Activated CD4-positive, alpha-beta T cell treated with anti-CD3 and anti-CD28 coated beads, Interleukin-2, amount 10 ng/mL, durations not matched to agents 24 days and 14 days (primary cell): ENCODE results near the gene CDKL4. TPM values are rescaled to one million over a fixed set of nuclear protein-coding genes. Genes with fewer than 3 reads are reported as not detected.
"Not testable (repeated sequence)": the region's sequence is repeated elsewhere in the genome, so short reads cannot be mapped to it uniquely, and the experiment has no call there.

Experiments
- DNase-seq: peaks from one replicate; pipeline ENCODE4 v3.0.0; 2022
- H3K27ac Mint-ChIP-seq: one replicate; pipeline ENCODE4 v1.8.0; 2022; ENCODE audit warnings: mild to moderate bottlenecking, mixed read lengths
- H3K27me3 Mint-ChIP-seq: one replicate; pipeline ENCODE4 v1.8.0; 2022; ENCODE audit warnings: mixed read lengths
- H3K36me3 Mint-ChIP-seq: one replicate; pipeline ENCODE4 v1.8.0; 2022; ENCODE audit warnings: low read depth, mild to moderate bottlenecking, mixed read lengths
- H3K4me1 Mint-ChIP-seq: one replicate; pipeline ENCODE4 v1.8.0; 2021; ENCODE audit warnings: mixed read lengths
- H3K4me3 Mint-ChIP-seq: one replicate; pipeline ENCODE4 v1.8.0; 2022; ENCODE audit warnings: mild to moderate bottlenecking, moderate library complexity, mixed read lengths
- H3K9me3 Mint-ChIP-seq: one replicate; pipeline ENCODE4 v1.8.0; 2021; ENCODE audit warnings: mixed read lengths
- intact Hi-C: fragments of 100-400 bp; cut with micrococcal nuclease; formaldehyde crosslinking; loops from one replicate; pipeline ENCODE4 v1.15.1; 2023
- total RNA-seq: library from RNA; stranded (reverse); gene quantifications from 2 replicates; pipeline ENCODE4 v1.2.3, GENCODE V29; 2022

CDKL4 gene
- total RNA-seq, 1 donor from 2014 or later = not detected

DNA sequence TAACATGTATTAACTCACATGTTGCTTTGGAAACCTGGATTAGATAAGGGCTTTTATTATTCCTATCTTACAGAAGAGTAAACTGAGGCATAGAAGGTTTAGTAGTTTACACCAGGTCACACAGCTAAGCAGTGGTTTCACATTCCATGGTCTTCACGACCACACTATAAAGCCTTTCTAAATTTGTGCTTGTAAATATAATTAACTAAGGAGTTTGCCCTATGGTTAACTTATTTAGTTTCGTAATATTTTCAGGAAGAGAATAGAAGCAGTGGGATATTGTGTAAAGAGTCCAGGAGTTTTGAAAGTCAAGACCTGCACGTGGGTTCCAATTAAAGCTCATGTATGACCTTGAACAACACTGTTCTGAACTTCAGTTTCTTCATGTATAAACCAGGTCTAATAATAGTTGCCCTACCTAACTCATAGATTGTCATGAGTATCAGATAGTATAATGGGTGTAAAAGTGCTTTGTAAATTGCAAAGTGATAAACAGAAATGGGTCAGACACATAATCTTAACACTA lies 103.4 kb downstream of the CDKL4 start:
- no peak for DNase-seq
- intact Hi-C loops = loop anchor here (1.0 kb wide), 1 partner anchor 11 kb away; no protein-coding TSS in a partner anchor
- Mint-ChIP-seq H3K27me3 (no peaks in the 10 kb centered on the region), H3K4me3 (no peak overlapping the region), H3K4me1 (peaks cover 57% of the 10 kb centered on the region), H3K36me3 (no peaks in the 10 kb centered on the region), H3K27ac (peak overlapping the region; percentile 56), H3K9me3 (no peaks in the 10 kb centered on the region)

DNA sequence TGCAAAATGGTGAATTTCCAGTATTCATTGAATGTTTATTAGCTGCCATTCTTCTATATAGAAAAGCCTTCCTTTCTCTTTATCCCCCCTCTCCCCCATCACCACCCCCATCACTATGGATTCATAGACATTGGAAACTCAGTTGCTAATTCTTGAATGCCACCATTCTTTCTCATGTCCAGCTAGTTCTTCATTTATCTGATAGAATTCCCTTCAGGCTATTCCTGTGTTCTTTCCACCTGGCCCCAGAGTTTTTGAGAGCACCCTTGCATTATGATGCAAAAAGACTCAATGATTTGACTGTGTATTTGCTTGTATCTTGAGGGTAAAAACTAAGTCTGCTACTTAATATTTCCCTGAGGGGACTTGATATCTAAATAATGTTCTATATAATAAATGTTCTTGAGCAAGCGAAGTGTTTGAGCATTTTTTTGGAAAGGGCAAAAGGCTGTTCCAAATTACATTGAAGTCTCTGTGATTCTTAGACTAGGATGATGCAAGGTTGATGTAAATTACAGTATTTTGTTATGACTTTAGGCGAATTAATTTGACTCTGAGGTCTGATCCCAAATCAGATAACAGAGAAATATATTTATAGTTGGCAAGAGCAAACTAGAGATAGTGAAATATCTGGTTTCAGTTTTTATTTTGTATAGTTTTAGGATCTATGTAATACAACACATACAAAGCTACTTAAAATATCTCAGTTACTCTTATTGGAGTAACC lies 104.1 kb downstream of the CDKL4 start:
- no peaks in the 10 kb centered on the region for H3K27me3 Mint-ChIP-seq
- no peaks in the 10 kb centered on the region for H3K9me3 Mint-ChIP-seq
- intact Hi-C loops = loop anchor here (1.0 kb wide), 1 partner anchor 10 kb away; no protein-coding TSS in a partner anchor
- H3K4me3 Mint-ChIP-seq = no peak overlapping the region
- H3K27ac Mint-ChIP-seq = peak overlapping the region; percentile 1
- peaks cover 57% of the 10 kb centered on the region for H3K4me1 Mint-ChIP-seq
- H3K36me3 Mint-ChIP-seq = no peaks in the 10 kb centered on the region
- no peak for DNase-seq

- Mint-ChIP-seq H3K4me1 (peaks cover 62% of the 10 kb centered on the region), H3K27ac (peak overlapping the region; percentile 68), H3K36me3 (no peaks in the 10 kb centered on the region), H3K4me3 (no peak overlapping the region), H3K27me3 (no peaks in the 10 kb centered on the region), H3K9me3 (no peaks in the 10 kb centered on the region)
- intact Hi-C loops = no loop called here
- DNase-seq = no peak
These were observed 104.9 kb downstream of the CDKL4 start for GRCh38 chr2:39138837-39139211.

DNA sequence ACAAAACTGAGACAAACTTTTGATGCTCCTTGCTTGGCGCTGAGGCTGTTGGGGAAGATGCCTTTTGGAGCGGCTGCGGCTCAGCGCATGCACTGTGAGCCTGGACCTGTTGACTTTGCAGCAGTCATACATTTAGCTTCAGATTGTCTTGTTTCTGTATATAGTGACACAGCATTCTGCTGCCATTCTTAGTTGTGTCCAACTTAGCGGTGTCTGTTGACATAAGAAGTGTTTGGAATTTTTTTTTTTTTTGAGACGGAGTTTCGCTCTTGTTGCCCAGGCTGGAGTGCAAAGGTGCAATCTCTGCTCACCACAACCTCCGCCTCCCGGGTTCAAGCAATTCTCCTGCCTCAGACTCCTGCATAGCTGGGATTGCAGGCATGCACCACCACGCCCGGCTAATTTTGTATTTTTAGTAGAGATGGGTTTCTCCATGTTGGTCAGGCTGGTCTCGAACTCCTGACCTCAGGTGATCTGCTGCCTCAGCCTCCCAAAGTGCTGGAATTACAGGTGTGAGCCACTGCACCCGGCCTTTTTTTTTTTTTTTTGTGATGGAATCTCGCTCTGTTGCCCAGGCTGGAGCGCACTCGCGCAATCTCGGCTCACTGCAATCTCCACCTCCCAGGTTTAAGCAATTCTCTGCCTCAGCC lies 105.5 kb downstream of the CDKL4 start:
- H3K9me3 Mint-ChIP-seq, H3K4me3 Mint-ChIP-seq, DNase-seq, intact Hi-C loops, H3K36me3 Mint-ChIP-seq, H3K27me3 Mint-ChIP-seq: not testable (repeated sequence)
- Mint-ChIP-seq H3K27ac (peak overlapping the region; percentile 68), H3K4me1 (peaks cover 64% of the 10 kb centered on the region)

- intact Hi-C loops = no loop called here
- peak overlapping the region; percentile 55 for H3K27ac Mint-ChIP-seq
- H3K27me3 Mint-ChIP-seq = no peaks in the 10 kb centered on the region
- H3K4me1 Mint-ChIP-seq = peaks cover 57% of the 10 kb centered on the region
- no peaks in the 10 kb centered on the region for H3K36me3 Mint-ChIP-seq
- H3K4me3 Mint-ChIP-seq = peak overlapping the region; percentile 34
- H3K9me3 Mint-ChIP-seq = peaks cover 4% of the 10 kb centered on the region
- DNase-seq = no peak
These were observed 107.0 kb downstream of the CDKL4 start for GRCh38 chr2:39136799-39137198.

- Mint-ChIP-seq H3K27ac (peak overlapping the region; percentile 72), H3K4me3 (peak overlapping the region; percentile 12), H3K4me1 (peaks cover 55% of the 10 kb centered on the region), H3K27me3 (no peaks in the 10 kb centered on the region), H3K36me3 (no peaks in the 10 kb centered on the region), H3K9me3 (peaks cover 4% of the 10 kb centered on the region)
- DNase-seq = peak; percentile 69
- intact Hi-C loops = no loop called here
These were observed 108.0 kb downstream of the CDKL4 start for GRCh38 chr2:39135690-39136259.

DNA sequence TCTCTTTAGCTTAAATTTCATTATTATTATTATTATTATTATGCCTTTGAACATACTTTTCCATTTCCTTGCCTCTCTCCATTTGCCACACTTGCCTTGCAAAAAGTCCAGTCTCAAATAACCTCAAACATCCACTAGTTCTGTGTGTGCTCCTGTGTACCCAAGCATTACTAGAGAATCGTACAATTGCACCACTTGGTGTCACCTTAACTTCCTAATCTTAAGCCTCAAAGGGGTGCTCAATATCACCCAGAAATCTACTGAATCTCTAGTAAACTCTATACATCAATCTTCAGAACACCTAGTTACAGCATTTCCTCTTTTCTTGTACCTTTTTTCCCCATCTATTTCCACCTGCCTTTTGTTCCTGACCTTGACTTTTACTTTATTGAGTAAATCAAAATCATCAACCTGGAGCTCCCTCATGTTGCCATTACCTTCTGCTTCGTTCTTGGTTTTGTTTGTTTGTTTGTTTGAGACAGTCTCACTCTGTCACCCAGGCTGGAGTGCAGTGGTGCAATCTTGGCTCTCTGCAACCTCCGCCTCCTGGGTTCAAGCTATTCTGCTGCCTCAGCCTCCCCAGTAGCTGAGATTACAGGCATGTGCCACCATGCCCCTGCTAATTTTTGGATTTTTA lies 110.4 kb downstream of the CDKL4 start:
- Mint-ChIP-seq H3K27me3 (no peaks in the 10 kb centered on the region), H3K4me1 (peaks cover 54% of the 10 kb centered on the region), H3K36me3 (no peaks in the 10 kb centered on the region), H3K4me3 (no peak overlapping the region), H3K9me3 (peaks cover 9% of the 10 kb centered on the region), H3K27ac (no peak overlapping the region)
- no peak for DNase-seq
- intact Hi-C loops = no loop called here

DNA sequence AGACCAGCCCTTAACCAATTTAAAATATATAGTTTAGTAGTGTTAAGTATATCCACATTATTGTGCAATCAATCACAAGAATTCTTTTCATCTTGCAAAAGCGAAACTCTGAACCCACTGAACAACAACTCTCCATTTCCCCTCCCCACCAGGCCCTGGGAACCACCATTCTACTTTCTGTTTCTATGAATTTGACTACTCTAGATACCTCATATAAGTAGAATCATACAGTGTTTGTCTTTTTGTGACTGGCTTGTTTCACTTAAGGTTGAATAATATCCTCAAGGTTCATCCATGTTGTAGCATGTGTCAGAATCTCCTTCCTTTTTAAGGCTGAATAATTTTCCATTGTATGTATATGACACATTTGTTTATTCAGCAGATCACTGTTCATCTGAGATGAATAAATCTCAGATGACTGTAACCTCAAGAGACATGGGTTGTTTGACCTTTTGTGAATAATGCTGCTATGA lies 114.8 kb downstream of the CDKL4 start:
- peaks cover 55% of the 10 kb centered on the region for H3K4me1 Mint-ChIP-seq
- no peaks in the 10 kb centered on the region for H3K36me3 Mint-ChIP-seq
- peak overlapping the region; percentile 92 for H3K27ac Mint-ChIP-seq
- intact Hi-C loops = loop anchor here (1.0 to 5.0 kb wide), 9 partner anchors 10 to 476 kb away; partner anchors contain the start of gene GALM
- peaks cover 9% of the 10 kb centered on the region for H3K9me3 Mint-ChIP-seq
- H3K4me3 Mint-ChIP-seq = peak overlapping the region; percentile 40
- peak; percentile 93 for DNase-seq
- no peaks in the 10 kb centered on the region for H3K27me3 Mint-ChIP-seq

- H3K27me3 Mint-ChIP-seq = no peaks in the 10 kb centered on the region
- H3K27ac Mint-ChIP-seq = peak overlapping the region; percentile 66
- DNase-seq = peak; percentile 86
- H3K4me3 Mint-ChIP-seq = peak overlapping the region; percentile 39
- H3K4me1 Mint-ChIP-seq = peaks cover 55% of the 10 kb centered on the region
- intact Hi-C loops = loop anchor here (1.0 to 5.0 kb wide), 4 partner anchors 97 to 475 kb away; partner anchors contain the start of gene GALM
- H3K36me3 Mint-ChIP-seq = no peaks in the 10 kb centered on the region
- H3K9me3 Mint-ChIP-seq = peaks cover 9% of the 10 kb centered on the region
These were observed 115.8 kb downstream of the CDKL4 start for GRCh38 chr2:39127973-39128372.

Other genes starting within 250 kb of the CDKL4 start
- 66.1 and 74.5 TPM in 2 replicates for gene SOS1, start 122.9 kb downstream of the CDKL4 start, total RNA-seq
- gene MAP4K3, start 193.3 kb upstream of the CDKL4 start, total RNA-seq = 12.9 and 16.6 TPM in 2 replicates